Testis (tissue), 2 donors: Measurements from ENCODE around the gene ATG10.

Experiments
- POLR2A ChIP-seq: fragments of 450-650 bp; IDR thresholded peaks from one replicate; pipeline ENCODE4 v1.6.1; 2017; ENCODE audit warnings: antibody characterized with exemption, mild to moderate bottlenecking, moderate library complexity
- TF ChIP-seq, protein P1 (sequence below), 3 experiments: fragments of 450-650 bp in 2 of 3; fragments of 200-600 bp in 1 of 3; sonication (generic) in 1 of 3; IDR thresholded peaks; one replicate each; pipeline ENCODE4 v1.5.1; 2016 to 2019; ENCODE audit warnings: antibody characterized with exemption in 3 of 3, mild to moderate bottlenecking in 2 of 3, moderate library complexity in 1 of 3

GRCh38 chr5:81925981-81926380 lies 45.8 kb upstream of the ATG10 start:
- TF ChIP-seq, protein P1, sequence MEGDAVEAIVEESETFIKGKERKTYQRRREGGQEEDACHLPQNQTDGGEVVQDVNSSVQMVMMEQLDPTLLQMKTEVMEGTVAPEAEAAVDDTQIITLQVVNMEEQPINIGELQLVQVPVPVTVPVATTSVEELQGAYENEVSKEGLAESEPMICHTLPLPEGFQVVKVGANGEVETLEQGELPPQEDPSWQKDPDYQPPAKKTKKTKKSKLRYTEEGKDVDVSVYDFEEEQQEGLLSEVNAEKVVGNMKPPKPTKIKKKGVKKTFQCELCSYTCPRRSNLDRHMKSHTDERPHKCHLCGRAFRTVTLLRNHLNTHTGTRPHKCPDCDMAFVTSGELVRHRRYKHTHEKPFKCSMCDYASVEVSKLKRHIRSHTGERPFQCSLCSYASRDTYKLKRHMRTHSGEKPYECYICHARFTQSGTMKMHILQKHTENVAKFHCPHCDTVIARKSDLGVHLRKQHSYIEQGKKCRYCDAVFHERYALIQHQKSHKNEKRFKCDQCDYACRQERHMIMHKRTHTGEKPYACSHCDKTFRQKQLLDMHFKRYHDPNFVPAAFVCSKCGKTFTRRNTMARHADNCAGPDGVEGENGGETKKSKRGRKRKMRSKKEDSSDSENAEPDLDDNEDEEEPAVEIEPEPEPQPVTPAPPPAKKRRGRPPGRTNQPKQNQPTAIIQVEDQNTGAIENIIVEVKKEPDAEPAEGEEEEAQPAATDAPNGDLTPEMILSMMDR (IDR thresholded peaks at IDR 0.05) = no peak
- TF ChIP-seq POLR2A = no peak
